Thoracic aorta (tissue), 2 donors: ENCODE measurements around the gene FAM53B. TPM values are rescaled to one million over a fixed set of nuclear protein-coding genes. Genes with fewer than 3 reads are reported as not detected.
"Not testable (repeated sequence)": the region's sequence is repeated elsewhere in the genome, so short reads cannot be mapped to it uniquely, and the experiment has no call there.

Experiments
- ATAC-seq: fragments of 150-250 bp; one replicate; pipeline ENCODE4 v1.8.0; 2017; ENCODE audit warnings: low read depth; ENCODE audit not compliant: insufficient number of reproducible peaks, low FRiP score
- DNase-seq: peaks from one replicate; pipeline ENCODE4 v3.0.0-alpha.2; 2020; ENCODE audit warnings: low spot score
- H3K27ac ChIP-seq, 2 donors: fragments of 200-600 bp; sonication (generic); 1 replicate in 1 of 2; 2 replicates in 1 of 2; pipeline ENCODE4 v1.5.1; 2016; ENCODE audit warnings: mild to moderate bottlenecking in 2 of 2, moderate library complexity in 2 of 2
- H3K27me3 ChIP-seq: fragments of 200-600 bp; sonication (generic); replicated peaks from 2 replicates; pipeline ENCODE4 v1.6.0; 2016; ENCODE audit warnings: mild to moderate bottlenecking; ENCODE audit not compliant: insufficient read depth
- H3K36me3 ChIP-seq: fragments of 200-600 bp; sonication (generic); one replicate; pipeline ENCODE4 v1.5.1; 2016
- H3K4me1 ChIP-seq, 2 donors: fragments of 200-600 bp; sonication (generic); 1 replicate in 1 of 2; 2 replicates in 1 of 2; pipeline versions ENCODE4 v1.5.1 to v1.6.0; 2016; ENCODE audit warnings: low read depth in 2 of 2, mild to moderate bottlenecking in 1 of 2; ENCODE audit not compliant: control insufficient read depth in 1 of 2
- H3K4me3 ChIP-seq: fragments of 200-600 bp; sonication (generic); 2 replicates; pipeline ENCODE4 v1.5.1; 2016; ENCODE audit warnings: mild to moderate bottlenecking
- H3K9me3 ChIP-seq: fragments of 200-600 bp; sonication (generic); 2 replicates; pipeline ENCODE4 v1.5.1; 2016
- total RNA-seq, 2 donors: library from RNA; depleted of rRNA; stranded (reverse); fragments of >200 nt; gene quantifications; one replicate each; pipeline versions ENCODE4 v1.1.0 to v1.2.3, GENCODE V29; 2016
- TF ChIP-seq, protein P1 (sequence below): fragments of 200-600 bp; sonication (generic); IDR thresholded peaks from one replicate; pipeline ENCODE4 v1.5.1; 2019; ENCODE audit warnings: antibody characterized with exemption

Gene FAM53B
- total RNA-seq, 2 donors from 2014 or later = 26.6 to 49.5 TPM

GRCh38 chr10:124614003-124614659 lies 130.0 kb downstream of the FAM53B start:
- Histone ChIP-seq H3K4me3 (no peak overlapping the region), H3K27ac (no peak overlapping the region), H3K4me1 (peaks cover 0 to 4% of the 10 kb centered on the region in 2 donors), H3K27me3 (no peaks in the 10 kb centered on the region), H3K9me3 (no peaks in the 10 kb centered on the region), H3K36me3 (no peaks in the 10 kb centered on the region)
- TF ChIP-seq, protein P1, sequence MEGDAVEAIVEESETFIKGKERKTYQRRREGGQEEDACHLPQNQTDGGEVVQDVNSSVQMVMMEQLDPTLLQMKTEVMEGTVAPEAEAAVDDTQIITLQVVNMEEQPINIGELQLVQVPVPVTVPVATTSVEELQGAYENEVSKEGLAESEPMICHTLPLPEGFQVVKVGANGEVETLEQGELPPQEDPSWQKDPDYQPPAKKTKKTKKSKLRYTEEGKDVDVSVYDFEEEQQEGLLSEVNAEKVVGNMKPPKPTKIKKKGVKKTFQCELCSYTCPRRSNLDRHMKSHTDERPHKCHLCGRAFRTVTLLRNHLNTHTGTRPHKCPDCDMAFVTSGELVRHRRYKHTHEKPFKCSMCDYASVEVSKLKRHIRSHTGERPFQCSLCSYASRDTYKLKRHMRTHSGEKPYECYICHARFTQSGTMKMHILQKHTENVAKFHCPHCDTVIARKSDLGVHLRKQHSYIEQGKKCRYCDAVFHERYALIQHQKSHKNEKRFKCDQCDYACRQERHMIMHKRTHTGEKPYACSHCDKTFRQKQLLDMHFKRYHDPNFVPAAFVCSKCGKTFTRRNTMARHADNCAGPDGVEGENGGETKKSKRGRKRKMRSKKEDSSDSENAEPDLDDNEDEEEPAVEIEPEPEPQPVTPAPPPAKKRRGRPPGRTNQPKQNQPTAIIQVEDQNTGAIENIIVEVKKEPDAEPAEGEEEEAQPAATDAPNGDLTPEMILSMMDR = no peak
- DNase-seq (no peak), ATAC-seq (no peak)

DNA sequence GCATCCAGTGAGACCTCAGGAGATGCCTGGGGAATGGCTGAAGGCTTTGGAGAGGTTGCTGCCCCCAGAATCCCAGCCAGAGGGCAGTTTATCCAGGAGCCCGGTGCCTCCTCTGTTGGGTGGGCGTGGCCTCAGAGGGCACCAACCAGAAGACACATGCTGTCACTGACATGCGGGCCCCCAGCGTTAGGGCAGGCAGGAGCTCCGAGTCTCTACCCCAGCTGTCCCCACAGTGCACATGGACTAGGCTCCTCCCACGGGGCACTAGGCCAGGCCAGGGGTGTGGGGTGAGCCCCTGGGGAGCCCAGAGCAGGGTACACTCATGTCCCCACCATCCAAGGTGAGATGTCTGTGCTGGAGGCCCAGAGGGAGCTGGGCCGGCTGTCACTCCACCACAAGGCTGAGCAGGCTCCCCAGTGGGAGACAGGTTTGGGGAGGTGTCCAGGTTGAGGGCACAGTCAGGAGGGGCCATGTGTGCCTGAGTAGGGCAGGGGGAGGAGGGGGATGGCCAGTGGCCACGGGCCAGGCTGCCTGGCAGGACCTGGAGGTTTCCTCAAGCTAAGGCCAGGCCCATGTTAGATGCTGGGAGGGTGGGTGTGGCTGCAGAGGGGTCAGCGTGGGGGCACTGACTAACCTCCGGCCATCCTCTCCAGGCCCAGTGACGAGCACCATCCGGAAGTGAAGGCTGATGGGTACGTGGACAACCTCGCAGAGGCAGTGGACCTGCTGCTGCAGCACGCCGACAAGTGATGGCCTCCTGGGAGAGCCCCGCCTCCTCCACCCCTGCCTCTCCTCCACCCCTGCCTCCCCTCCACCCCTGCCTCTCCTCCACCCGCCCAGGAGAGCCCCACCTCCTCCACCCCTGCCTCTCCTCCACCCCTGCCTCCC lies 131.3 kb downstream of the FAM53B start:
- H3K4me3 ChIP-seq = no peak overlapping the region
- no peaks in the 10 kb centered on the region for H3K36me3 ChIP-seq
- no peaks in the 10 kb centered on the region for H3K9me3 ChIP-seq
- H3K4me1 ChIP-seq = peaks cover 0 to 4% of the 10 kb centered on the region in 2 donors
- H3K27me3 ChIP-seq = no peaks in the 10 kb centered on the region
- TF ChIP-seq, protein P1 = no peak
- H3K27ac ChIP-seq = no peak overlapping the region
- no peak for ATAC-seq
- DNase-seq = peak; percentile 17

- H3K27me3 ChIP-seq = no peaks in the 10 kb centered on the region
- TF ChIP-seq, protein P1 = no peak
- H3K4me3 ChIP-seq = no peak overlapping the region
- H3K4me1 ChIP-seq = peaks cover 0 to 4% of the 10 kb centered on the region in 2 donors
- no peaks in the 10 kb centered on the region for H3K36me3 ChIP-seq
- H3K9me3 ChIP-seq = no peaks in the 10 kb centered on the region
- DNase-seq (no peak), ATAC-seq (no peak)
- no peak overlapping the region for H3K27ac ChIP-seq
Measured at GRCh38 chr10:124611738-124612137, 132.4 kb downstream of the FAM53B start.

DNA sequence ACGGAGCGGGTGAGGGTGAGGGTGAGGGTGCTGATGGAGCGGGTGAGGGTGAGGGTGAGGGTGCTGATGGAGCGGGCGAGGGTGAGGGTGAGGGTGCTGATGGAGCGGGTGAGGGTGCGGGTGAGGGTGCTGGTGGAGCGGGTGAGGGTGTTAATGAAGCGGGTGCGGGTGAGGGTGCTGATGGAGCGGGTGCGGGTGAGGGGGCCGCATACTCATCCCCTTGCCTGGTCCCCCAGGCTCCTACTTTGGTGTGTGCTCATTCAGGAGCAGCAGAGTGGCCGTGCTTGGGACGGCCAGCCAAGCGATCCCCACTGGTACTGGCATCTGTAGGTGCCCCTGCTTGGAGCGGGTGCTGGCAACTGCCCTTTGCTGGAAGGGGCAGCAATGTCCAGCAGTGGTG lies 133.3 kb downstream of the FAM53B start:
- not testable (repeated sequence) for H3K9me3 ChIP-seq, H3K27me3 ChIP-seq, ATAC-seq, H3K4me3 ChIP-seq, H3K27ac ChIP-seq, H3K36me3 ChIP-seq, DNase-seq, H3K4me1 ChIP-seq

GRCh38 chr10:124610186-124610585 lies 134.0 kb downstream of the FAM53B start:
- not testable (repeated sequence) for H3K9me3 ChIP-seq, H3K4me3 ChIP-seq, ATAC-seq, H3K36me3 ChIP-seq, H3K4me1 ChIP-seq, H3K27ac ChIP-seq, H3K27me3 ChIP-seq, DNase-seq

DNA sequence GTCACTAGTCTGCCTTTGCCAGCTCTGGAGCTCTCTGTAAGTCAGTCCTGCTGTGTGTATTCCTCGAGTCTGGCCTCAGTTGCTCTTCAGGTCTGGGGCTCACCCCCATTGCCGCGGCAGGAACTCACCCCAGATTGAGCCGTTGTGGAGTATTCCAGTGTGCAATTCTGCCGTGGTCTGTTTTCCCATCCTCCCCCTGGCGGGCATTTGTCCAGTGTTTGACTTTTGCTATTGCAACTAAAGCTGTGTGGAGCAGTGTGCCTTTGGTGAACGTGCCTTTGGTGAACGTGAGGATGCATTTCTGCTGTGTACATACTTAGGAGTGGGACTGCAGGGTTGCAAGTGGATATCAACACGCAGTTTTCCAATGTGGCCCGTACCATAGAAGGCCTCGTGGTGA lies 134.5 kb downstream of the FAM53B start:
- H3K4me3 ChIP-seq = no peak overlapping the region
- H3K4me1 ChIP-seq = peaks cover 0 to 4% of the 10 kb centered on the region in 2 donors
- no peak for ATAC-seq
- no peaks in the 10 kb centered on the region for H3K27me3 ChIP-seq
- TF ChIP-seq, protein P1 = no peak
- H3K27ac ChIP-seq = no peak overlapping the region
- H3K36me3 ChIP-seq = no peaks in the 10 kb centered on the region
- no peak for DNase-seq
- H3K9me3 ChIP-seq = no peaks in the 10 kb centered on the region
